OCI-LY7 (cell line): Measurements from ENCODE around the gene CD59.

Experiments
- CTCF ChIP-seq: fragments of 200-600 bp; sonication (generic); conservative IDR thresholded peaks from 2 replicates; pipeline ENCODE4 v1.5.1; 2014; ENCODE audit warnings: mild to moderate bottlenecking, antibody characterized with exemption, low read length, moderate library complexity, mixed read lengths
- EZH2phosphoT487 ChIP-seq: fragments of 200-600 bp; sonication (generic); IDR thresholded peaks from 2 replicates; pipeline ENCODE4 v1.6.1; 2018; ENCODE audit warnings: low read depth, borderline replicate concordance, mild to moderate bottlenecking, mixed run types, antibody characterized with exemption, low read length, moderate library complexity, mixed read lengths

DNA sequence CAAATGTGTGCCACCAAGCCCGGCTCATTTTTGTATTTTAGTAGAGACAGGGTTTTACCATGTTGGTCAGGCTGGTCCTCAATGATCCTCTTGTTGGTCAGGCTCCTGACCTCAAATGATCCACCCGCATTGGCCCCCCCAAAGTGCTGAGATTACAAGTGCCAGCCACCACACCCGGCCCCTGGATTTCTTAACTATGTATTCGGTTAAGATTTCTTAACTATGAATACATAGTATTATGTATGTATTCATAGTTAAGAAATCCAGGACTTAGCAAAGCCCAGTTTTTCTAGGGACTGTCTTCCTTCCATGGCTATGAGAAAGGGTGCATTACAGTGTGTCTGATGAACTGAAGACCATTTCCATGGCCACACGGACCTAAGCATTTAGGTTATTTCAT, 37.3 kb downstream of the CD59 start:
- TF ChIP-seq CTCF: no peak
- TF ChIP-seq EZH2phosphoT487: no peak
